Right renal cortex interstitium (tissue), 3 donors: Measurements from ENCODE around the gene AGBL1. TPM values are rescaled to one million over a fixed set of nuclear protein-coding genes. Genes with fewer than 3 reads are reported as not detected.

Experiments
- DNase-seq, 3 donors: peaks; one replicate each; pipeline ENCODE4 v3.0.0-alpha.2; 2013; ENCODE audit warnings: low read depth in 3 of 3, low spot score in 2 of 3
- polyA plus RNA-seq, 3 donors: library from polyadenylated mRNA; unstranded; fragments of 120-200 nt; gene quantifications; one replicate each; pipeline ENCODE4 v1.2.1, GENCODE V29; 2013; ENCODE audit not compliant: insufficient read length in 3 of 3

AGBL1 gene
- polyA plus RNA-seq, 3 donors: 0.08 to 0.10 (median 0.08) TPM

DNA sequence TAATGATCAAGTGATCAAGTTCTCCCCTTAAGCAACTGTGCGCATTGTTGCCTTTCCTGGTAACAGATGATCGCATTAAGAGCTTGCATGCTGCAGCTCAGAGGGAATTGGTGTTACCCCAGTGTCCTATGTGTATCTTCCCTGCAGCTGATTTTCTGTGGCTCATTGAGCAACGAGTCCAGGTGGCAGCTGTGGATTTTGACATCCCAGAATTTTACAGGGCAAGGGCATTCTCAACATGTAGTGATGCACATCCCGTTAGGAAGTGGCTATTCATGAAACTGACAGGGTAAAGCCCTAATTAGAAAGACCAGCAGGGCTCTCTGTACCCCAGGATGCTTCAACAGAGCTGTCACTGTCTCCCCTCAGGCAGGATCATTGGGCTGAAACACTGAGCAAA, 232.8 kb downstream of the AGBL1 start:
- no peak for DNase-seq

DNA sequence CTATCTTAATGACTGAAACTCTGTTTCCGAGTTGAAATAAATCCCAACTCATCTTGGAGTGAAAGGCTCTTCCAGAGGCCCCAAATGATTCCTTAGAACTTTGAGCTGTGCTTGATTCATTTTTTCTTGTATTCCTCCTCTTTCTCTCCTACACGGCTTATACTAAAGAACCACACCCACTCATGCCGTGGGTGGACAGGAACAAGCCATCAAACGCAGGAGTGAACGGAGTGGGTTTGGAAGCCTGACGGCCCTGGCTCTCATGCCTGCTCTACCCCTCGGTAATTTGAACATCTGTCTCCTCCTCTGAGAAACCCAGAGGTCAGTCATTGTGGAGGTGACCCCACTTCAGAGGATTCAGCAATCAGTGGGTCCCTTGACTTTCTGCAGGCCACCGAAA, 236.5 kb downstream of the AGBL1 start:
- DNase-seq: no peak

DNA sequence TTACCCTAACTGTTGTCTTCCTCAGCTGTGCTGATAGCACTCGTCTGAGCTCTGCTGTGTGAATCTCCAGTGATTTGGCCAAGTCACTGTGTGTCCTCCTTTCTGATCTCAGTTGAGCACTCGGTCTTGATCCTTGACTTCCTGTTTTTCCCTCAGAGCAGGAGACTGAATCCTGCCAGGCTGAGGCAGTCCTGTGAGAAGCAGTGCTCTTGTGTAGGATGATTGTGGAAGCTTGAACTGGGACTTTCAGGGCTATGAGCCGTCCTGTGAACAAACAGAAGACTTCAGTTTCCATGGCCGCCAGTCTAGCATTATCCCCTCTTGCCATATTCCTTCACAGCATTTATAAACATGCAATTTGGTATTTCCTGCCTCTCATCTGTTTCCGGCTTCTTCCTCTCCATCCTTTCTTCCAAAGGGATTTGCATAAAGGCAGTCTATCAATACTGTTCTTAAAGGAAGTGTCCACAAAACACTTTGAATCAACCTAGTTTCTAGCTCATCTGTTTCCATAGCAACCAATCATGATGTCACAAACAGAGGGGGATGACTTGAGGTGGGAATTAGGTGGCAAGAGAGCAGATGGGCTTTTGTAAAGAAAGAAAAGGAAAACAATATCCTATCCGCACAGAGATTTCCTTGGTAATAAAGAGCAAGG, 237.2 kb downstream of the AGBL1 start:
- no peak for DNase-seq

DNA sequence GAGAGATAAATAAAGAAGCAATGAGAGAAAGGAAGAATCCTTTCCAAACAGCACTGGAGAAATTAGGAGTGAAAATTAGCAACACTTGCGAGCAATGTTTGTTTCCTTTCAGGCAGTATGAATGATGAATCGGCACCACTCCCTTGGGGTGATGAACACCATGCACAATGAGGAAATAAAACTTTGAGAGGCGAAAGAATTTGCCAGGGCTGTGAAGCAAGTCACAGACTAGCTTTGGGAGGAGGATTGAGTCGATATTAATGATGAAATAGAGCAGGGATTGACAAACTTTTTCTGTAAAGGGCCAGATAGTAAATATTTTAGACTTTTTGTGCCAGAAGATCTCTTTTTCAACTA, 237.7 kb downstream of the AGBL1 start:
- DNase-seq: no peak

DNA sequence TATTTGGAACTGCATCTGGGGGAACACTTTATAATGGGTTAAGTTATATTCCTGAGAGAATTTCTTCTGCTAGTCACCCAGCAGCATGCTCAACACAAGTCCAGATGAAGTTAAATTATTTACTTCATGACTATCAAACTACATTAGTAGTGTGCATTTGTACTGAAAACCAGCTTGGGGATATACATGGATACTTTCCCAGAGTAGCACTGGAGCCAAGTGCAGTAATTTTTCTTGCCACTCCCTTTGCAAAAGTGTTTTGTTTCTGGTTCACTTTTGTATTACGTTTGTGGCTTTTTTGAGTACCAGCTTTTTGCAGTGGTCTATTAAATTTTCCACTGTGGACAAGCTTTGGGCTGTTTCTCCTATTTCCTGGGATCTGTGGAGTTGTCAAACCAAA, 243.0 kb downstream of the AGBL1 start:
- DNase-seq: no peak

DNA sequence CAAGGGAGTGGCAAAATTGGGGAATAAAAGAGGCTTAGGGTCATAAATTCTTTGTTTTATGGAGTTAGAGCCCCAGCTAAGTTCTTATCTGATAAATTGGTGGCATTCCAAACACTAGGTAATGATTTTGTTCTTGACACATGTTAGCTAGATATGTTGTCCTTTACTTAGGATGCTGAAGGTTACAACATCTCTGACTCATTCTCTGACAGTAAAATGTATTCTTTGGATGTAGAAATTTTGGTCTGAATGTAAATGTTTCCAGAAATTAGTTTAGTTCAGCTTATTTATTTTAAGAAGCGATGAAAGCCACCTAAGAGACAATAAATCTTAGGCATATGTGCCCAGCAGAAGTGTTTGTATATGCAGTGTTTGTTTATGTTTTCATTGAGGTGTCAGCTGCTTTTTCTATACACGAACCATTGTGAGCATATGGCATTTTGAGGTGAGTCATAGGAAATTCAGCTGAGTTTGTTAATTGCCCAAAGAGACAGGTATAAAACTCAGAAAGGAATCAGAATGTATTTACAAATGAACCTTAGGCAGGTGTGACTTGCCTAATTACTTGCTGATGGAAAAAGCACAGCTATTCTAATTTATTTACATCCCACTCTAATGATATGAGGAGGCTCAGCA, 247.7 kb downstream of the AGBL1 start:
- no peak for DNase-seq

DNA sequence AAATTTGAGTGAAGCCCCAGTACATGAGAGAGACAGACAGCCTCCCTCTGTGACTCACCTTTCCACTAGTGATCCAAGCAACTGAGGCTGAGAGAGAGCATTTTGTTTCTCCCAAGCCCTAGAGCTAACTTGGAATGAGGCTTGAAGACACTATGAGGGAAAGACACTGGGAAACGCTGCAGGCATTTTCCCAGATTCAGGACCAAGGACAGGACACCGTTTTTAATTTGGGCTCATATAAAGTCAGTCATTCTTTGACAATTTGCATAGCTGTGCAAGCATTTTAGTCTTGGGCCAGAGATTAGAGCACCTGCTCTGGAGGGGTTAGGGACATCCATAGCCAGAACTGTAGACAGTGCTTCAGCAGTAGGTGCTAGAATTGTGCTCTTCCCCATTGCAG, 249.0 kb downstream of the AGBL1 start:
- no peak for DNase-seq

DNA sequence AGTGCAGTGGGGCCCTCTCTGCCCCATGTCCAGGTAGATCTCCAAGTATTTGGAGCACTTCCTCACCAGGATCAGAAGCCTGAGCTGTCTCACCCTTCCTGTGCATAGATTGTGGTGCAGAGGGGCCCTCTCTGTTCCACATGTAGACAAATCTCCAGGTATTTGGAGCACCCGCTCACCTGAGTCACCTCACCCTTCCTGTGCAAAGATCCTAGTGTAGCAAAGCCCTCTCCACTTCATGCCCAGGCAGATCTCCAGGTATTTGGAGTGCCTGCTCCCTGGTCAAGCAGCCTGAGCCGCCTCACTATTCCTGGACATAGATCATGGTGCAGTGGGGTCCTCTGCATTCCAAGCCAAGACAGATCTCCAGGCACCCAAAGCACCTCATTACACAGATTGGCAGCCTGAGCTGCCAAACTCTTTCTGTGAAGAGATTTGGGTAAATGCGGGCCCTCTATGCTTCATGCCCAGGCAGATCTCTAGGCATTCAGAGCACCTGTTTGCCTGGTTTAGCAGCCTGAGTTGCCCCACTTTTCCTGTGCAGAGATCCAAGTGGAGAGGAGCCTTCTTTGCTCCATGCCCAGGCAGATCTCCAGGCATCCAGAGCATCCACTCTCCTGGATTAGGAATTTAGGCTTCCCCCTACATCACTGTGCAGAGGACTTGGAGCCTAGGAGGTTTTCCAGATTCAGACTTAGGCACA, 249.8 kb downstream of the AGBL1 start:
- no peak for DNase-seq

DNA sequence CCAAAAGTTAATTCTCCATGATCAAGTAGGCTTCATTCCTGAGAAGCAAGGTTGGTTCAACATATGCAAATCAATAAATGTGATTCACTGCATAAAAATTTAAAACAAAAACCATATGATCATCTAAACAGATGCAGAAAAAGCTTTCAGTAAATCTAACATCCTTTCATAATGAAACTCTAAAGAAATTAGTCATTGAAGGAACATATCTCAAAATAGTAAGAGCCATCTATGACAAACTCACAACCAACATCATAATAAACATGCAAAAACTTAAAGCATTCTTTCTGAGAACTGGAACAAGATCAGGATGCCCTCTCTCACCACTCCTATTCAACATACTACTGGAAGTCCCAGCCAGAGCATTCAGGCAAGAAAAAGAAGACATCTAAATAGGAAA, 254.1 kb downstream of the AGBL1 start:
- DNase-seq: no peak

DNA sequence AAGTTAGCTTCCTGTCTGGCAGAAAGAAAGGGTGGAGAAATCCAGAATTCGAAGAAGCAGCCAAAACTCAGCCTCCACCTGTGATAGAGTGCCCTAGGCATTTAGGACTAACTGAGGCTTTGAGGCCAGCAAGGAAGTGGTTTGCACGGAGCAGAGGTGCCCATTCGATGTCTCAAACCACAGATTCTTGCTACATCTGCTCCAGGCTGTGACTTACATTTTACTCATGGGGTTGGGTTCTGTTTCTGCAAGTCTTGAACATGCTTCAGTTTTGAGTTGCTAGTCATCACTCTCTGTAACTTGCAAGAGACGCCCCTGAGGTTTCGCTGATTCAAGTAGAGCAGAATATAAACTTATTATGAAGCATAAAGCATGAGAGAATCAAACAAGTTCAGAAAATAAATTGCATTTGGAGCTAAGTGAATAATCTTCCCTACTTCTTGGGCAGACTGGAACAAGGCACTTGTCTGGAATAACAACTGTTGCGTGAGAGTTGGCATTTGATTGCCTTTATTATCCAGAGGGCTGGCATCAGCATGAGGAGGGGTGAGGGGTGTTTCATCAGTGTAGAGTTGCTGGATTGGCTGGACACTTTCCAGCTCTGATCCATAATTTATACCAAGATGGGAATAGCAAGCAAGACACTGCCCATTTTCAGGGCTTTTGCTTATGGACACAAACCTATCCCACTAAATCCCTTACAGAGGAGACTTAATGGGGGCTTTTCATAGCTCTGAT, 256.5 kb downstream of the AGBL1 start:
- DNase-seq: no peak

DNA sequence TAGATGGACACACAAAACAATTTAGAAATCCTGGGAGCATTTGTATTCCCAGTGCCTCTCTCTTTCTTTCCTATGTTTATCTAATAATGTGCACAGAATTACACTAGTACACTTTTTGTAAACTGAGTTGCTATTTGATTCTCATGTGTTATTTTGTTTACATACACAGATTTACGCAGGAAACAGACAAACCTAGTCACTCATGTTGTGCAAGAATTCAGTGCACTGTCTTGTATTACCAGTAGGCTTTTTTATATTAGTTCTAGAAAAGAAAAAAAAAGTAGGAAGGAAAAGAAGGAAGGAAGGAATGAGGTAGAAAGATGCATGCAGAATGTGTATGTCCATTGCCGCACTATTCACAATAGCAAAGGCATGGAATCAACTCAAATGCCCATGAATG, 257.4 kb downstream of the AGBL1 start:
- DNase-seq: no peak

DNA sequence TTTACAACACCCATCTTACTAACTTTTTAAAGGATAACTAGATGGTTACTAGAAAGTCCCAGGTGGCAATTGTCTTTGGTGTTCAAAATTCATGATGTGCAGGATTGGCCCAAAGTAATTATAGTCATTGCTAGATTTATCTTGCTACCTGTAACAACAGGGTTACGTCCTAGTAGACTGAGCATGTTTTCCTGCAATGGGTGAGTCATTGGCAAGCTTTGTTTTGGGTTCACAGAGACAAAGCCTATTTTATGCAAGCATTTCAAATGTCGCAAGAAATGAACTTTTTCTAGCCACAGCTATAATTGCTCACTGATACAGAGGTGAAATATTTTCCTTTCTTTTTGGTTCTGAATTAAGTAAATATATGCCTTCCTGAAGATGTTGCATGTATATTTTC, 267.6 kb downstream of the AGBL1 start:
- no peak for DNase-seq

DNA sequence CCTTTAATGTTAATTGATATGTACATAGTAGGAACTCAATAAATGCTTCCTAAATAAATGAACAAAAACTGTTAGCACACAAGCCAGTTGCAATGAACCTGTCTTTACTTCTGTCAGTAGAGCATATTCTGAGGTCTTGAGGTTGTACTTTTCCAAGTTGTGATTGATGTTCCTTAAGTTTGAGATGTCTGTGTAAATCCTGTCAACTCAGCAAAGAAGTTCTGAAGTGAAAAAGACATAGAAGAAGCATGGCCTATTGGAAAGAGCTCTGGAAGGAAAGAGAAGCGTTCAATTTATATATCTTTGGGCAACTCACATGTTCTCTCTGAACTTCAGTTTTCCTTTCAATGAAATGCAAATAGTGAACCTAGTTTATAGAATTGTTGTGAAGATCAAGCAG, 269.9 kb downstream of the AGBL1 start:
- DNase-seq: no peak

DNA sequence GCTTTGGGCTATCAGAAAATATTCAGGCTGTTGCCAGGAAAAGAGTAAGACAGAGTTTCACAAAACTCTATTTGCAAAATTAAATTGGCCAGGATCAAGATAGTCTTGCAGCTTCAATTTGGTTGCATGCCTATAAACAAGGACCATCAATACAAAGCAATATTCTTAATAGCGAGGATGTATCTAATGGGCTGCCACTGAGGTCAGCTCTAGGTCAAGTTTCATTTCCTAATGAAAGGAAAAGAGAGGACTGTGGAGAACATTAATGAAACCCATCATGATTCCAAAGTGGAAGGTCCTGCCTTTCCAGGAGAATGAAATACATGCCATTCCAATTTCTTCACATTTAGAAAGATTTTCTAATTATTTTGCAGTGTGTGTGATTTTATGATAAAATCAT, 273.5 kb downstream of the AGBL1 start:
- DNase-seq: no peak

DNA sequence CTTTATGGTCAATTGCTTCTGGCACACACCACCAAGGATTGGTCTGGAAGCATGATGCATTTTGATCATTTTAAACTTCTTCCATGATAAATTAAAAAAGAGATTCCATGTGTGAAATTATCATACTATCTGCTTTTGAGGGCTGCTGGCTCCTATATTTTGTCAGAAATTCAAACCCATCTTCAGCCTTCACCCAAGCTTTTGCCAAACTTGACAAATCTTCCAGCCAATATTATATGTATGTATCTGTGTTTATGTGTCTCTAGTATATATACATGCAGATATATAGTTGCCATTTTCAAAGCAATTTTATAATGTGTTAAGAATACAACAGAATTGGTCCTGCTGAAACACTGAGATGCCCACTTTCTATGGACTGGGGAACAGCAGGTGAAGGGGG, 275.7 kb downstream of the AGBL1 start:
- no peak for DNase-seq

DNA sequence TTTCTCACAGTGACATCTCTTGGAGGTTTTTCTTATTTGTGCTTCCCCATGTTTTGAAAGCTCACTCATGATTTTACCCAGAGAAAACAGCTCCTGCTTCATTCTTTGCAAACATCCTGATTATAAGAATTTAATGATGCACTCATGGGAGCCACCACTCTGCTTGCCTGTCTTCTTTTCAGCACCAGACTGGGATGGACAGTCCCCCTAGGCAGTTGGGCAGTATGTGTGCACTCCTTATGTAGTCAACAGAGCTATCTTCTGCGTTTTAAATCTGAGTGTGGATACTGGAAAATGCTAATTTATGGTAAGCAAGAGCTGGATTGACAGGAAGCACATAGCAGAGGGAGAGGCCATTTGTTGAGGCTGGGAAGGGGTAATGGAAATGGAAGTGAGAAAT, 276.1 kb downstream of the AGBL1 start:
- no peak for DNase-seq

DNA sequence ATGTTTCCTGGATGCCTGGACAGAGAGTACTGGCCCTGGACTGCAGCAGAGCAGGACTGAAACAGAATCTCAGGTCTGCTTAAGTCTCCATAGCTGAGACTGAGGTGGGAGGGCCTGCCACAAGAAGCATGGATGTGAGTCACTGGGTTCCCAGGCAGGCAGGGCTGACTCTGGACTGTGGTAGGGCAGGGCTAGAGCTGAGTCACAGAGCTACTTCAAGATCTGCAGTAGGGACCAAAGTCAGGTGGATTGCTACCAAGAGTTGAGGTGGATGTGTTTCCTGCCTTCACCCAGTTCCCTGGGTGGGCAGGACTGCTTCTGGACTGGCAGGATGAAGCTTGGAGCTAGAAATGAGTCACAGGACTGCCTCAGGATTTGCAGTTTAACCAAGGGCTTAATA, 282.9 kb downstream of the AGBL1 start:
- DNase-seq: no peak

DNA sequence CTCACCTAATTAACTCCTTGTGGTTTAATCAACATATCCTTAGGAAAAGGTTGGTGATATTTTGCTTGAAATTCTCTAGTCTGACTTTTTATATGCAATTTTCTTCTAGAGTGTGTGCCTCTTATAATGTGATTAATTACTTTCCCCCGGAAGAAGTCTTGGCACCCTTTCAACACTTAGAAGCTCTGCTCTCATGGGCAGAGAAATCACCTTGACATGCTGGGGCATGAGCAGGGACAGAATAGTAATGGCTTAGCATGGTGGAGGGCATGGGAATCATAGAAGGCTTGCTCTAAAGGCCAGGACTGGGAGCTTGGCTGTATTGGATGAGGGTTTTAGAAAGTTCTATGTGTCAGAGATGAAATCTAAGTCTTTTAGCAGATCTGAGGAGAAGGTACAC, 293.5 kb downstream of the AGBL1 start:
- no peak for DNase-seq

DNA sequence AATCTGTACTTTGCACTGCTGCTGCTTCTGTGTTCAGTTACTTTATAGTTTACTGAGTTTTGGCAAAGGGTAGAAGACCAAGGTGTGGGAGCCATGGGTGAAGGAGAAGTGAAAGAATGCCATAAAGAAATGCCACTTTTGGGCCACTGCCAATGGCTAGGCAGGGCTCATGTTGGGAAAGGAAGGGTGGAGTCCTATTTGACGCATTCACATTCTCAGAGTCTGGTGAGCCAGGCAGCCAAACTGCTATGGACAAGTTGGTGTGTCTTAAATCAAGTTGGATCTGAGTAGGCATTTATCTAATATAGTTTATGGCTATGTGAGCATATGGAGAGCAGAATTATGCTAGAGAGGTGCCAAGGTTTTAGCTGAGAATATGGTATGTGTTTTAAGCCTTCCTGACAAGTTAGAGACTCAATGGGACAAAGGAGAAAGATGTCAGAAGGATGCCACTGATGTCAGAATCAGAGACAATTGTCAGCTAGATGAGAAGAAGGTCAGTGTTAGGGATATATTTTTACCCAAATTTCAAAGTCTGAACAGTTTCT, 296.1 kb downstream of the AGBL1 start:
- no peak for DNase-seq

DNA sequence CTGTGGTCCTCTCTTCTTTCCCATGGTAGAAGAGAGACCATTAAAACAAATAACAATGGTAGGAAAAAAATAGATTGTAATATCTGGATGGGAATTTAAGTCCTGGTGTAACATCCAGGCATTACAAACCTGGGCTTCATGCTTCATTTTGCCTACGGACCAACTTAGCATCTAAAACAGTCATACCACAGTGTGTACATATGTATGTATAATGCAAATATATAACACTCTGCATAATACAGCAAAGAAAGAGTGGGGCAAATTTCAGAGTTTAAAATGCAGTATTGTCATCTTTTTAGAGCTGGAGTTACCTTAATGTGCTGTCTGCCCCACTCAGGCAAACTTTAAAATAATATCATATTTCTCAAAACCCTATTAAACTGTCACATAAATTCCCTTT, 298.2 kb downstream of the AGBL1 start:
- DNase-seq: no peak

DNA sequence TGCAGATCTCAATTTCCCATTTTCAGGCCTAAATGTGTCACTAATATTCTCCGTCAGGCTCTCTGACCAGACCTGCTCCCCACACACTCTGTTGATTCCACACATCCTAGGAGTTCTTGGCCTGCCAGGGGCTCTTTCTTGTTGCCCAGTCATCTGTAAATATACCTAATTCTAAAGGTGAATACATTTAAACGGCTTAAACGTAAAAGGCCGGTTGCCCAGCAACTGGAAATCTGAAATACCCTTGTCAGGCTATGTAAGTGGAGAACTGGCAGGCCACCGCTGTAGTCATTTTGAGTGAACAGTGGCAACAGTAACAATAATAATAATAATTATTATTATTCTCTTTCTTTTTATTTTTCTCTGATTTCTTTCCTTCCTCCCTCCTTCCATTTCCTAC, 302.7 kb downstream of the AGBL1 start:
- peak in 1 of 3 donors; percentile 6 for DNase-seq
